Measurements from ENCODE around the gene MEGF6.

Gene MEGF6

DNA sequence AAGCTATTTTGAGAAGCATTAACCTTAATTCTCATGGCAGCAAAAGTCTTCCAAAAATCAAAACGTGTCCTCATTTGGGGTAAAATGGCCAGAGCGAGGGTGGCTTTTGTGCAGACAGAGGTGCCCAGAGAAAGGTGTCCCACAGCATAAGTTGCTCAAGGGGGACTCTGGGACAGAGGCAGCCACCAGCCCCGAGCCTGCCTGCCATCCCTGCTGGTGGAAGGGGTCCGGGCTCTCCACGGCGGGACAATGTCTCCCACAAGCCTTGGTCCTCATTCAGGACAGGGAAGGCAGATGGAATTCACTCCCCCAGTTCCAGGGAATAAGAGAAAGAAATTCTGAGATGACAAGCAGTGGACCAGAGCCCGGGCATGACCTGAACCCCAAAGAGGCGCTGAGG, 169.4 kb downstream of the MEGF6 start:
- no peak for DNase-seq (ENCODE audit: low spot score)

DNA sequence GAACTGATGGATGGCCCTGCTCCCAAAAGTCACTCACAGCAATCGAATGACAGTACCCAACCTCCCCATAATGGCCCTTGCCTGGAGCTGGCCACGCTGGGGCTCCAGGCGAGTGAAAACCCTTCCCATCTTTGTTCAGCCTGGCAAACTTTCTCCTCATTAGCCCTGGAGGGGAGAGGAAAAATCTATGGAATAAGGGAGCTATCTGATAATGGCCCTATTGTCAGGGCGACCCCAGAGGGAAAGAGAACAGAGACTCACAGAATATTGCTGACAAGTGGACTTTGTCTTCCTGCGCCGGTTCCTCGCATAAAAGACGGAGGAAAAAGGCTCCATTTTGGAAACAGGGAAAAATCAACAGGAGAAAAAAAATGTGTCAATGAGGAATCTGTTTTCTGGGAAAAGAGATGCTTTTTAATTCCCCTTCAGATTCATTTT, 169.9 kb downstream of the MEGF6 start:
- DNase-seq (ENCODE audit: low spot score): no peak

DNA sequence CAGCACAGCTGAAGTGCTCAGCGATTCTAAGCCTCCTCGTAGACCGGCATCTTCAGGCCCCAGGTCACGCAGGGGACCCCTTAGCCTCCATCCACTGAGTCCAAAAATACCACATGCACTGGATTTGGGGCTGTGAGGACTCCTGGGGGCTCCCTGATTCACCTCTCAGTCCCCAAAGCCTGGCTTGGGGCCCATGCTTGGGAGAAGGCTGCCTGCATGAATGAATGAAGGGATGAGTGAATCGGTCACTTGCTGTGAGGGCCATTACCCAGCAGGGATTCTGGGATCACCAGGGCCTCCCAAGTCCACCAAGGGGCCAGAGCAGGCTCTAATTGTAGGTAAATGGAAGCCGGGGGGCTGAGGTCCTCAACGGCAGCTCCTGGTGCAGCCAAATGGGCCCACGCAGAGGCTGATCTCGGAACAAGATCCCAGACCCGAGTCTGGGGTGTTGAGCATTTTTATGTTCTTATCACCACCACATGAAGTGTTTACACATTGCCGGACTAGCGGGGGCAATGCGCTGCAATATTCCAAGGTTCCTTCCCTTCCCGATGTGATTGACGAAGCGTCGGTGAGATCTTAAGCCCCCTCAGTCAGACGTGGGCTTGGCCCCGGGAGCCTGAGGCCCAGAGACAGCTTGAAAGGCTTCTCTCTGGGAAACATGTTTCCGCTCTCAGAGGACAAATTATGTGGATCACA, 170.4 kb downstream of the MEGF6 start:
- no peak for DNase-seq (ENCODE audit: low spot score)

DNA sequence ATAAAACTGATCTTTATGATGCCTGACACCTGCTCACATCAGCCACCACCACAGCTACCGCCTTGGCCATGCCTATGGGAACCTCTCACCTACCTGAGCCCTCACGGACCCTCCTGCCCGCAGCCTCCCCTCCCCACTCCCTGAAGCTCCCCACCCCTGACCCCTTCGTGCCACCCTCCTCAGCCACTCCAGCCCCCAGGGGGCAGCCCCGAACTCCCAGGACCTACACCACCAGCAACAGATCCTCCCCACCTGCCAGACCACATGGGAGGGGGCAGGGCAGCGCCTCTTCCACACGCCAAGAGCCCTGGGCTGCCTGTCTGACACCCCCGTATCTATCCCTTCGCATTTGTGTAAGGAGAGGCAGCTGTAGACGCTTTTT, 171.0 kb downstream of the MEGF6 start:
- DNase-seq (ENCODE audit: low spot score): no peak
